Naive thymus-derived CD4-positive, alpha-beta T cell (primary cell): ENCODE measurements around the gene SGCG. TPM values are rescaled to one million over a fixed set of nuclear protein-coding genes. Genes with fewer than 3 reads are reported as not detected.
"Not testable (repeated sequence)": the region's sequence is repeated elsewhere in the genome, so short reads cannot be mapped to it uniquely, and the experiment has no call there.

Source experiments
- ATAC-seq: fragments of 150-1000 bp; cut with Tn5 transposase; 2 replicates; pipeline ENCODE4 v1.10.0; 2021; ENCODE audit warnings: mild to moderate bottlenecking, moderate library complexity
- CTCF ChIA-PET: fragments of 350-600 bp; sonication (Branson Sonifier 250); formaldehyde crosslinking; loops from one replicate; lab custom pipeline; 2021; ENCODE audit warnings: antibody characterized with exemption; lab: Charles Lee
- POLR2A ChIA-PET: fragments of 350-600 bp; sonication (Branson Sonifier 250); formaldehyde crosslinking; loops from one replicate; lab custom pipeline; 2021; ENCODE audit warnings: antibody characterized with exemption, inconsistent platforms; lab: Charles Lee
- DNase-seq, 9 donors: peaks; one replicate each; pipeline versions ENCODE4 v3.0.0 to v3.0.0-alpha.2; 2020 to 2022; ENCODE audit warnings: mixed read lengths in 1 of 9
- H3K27ac ChIP-seq: one replicate; pipeline ENCODE4 v1.7.0; 2013; ENCODE audit warnings: mild to moderate bottlenecking, low read depth, low read length, moderate library complexity
- H3K27me3 ChIP-seq, 2 donors: one replicate each; pipeline ENCODE4 v1.7.0; 2013; ENCODE audit warnings: low read length in 2 of 2, mild to moderate bottlenecking in 2 of 2, moderate library complexity in 2 of 2; ENCODE audit not compliant: control insufficient read depth in 2 of 2, insufficient read depth in 2 of 2
- H3K36me3 ChIP-seq, 3 experiments: 1 replicate in 2 of 3; 2 replicates in 1 of 3; pipeline ENCODE4 v1.7.0; 2013; ENCODE audit warnings: low read length in 3 of 3, mild to moderate bottlenecking in 3 of 3, moderate library complexity in 1 of 3; ENCODE audit not compliant: insufficient read depth in 3 of 3, control insufficient read depth in 2 of 3
- H3K4me1 ChIP-seq, 2 donors: one replicate each; pipeline ENCODE4 v1.7.0; 2013; ENCODE audit warnings: low read length in 2 of 2, mild to moderate bottlenecking in 2 of 2, moderate library complexity in 1 of 2; ENCODE audit not compliant: control insufficient read depth in 2 of 2, insufficient read depth in 2 of 2
- H3K4me3 ChIP-seq: 2 replicates; pipeline ENCODE4 v1.7.0; 2013; ENCODE audit warnings: mild to moderate bottlenecking, low read length
- H3K9me3 ChIP-seq, 3 experiments: 1 replicate in 2 of 3; 2 replicates in 1 of 3; pipeline ENCODE4 v1.7.0; 2013; ENCODE audit warnings: low read length in 3 of 3; ENCODE audit not compliant: control insufficient read depth in 2 of 3
- H3K27ac Mint-ChIP-seq, 9 donors: one replicate each; pipeline ENCODE4 v1.8.0; 2020 to 2022; ENCODE audit warnings: mixed read lengths in 9 of 9, mild to moderate bottlenecking in 8 of 9, moderate library complexity in 5 of 9, inconsistent platforms in 2 of 9
- H3K27me3 Mint-ChIP-seq, 5 donors: one replicate each; pipeline ENCODE4 v1.8.0; 2021 to 2022; ENCODE audit warnings: mixed read lengths in 5 of 5, mild to moderate bottlenecking in 1 of 5
- H3K36me3 Mint-ChIP-seq, 5 donors: one replicate each; pipeline ENCODE4 v1.8.0; 2020 to 2022; ENCODE audit warnings: mixed read lengths in 5 of 5, mild to moderate bottlenecking in 3 of 5, inconsistent platforms in 1 of 5
- H3K4me1 Mint-ChIP-seq, 7 donors: one replicate each; pipeline ENCODE4 v1.8.0; 2020 to 2022; ENCODE audit warnings: mixed read lengths in 7 of 7, mild to moderate bottlenecking in 3 of 7, inconsistent platforms in 1 of 7
- H3K4me3 Mint-ChIP-seq, 10 donors: one replicate each; pipeline ENCODE4 v1.8.0; 2020 to 2022; ENCODE audit warnings: mild to moderate bottlenecking in 10 of 10, mixed read lengths in 10 of 10, moderate library complexity in 6 of 10, inconsistent platforms in 2 of 10
- H3K9me3 Mint-ChIP-seq, 11 donors: one replicate each; pipeline ENCODE4 v1.8.0; 2020 to 2022; ENCODE audit warnings: mixed read lengths in 11 of 11, mild to moderate bottlenecking in 4 of 11, inconsistent platforms in 1 of 11, moderate library complexity in 1 of 11
- intact Hi-C, 2 donors: fragments of 100-400 bp; cut with micrococcal nuclease; formaldehyde crosslinking; loops; one replicate each; pipeline ENCODE4 v1.15.1; 2023
- polyA plus RNA-seq, 2 donors: library from polyadenylated mRNA; unstranded; fragments of 300-500 nt; fragmentation: Illumina TruSeq; gene quantifications; one replicate each; pipeline ENCODE4 v1.2.3, GENCODE V29; 2021
- total RNA-seq, 6 experiments: library from RNA in 5 of 6; stranded (reverse) in 5 of 6; gene quantifications; 1 replicate in 5 of 6; 2 replicates in 1 of 6; pipeline ENCODE4 v1.2.3 and lab custom pipeline; 2021 to 2026

The SGCG gene, protein sequence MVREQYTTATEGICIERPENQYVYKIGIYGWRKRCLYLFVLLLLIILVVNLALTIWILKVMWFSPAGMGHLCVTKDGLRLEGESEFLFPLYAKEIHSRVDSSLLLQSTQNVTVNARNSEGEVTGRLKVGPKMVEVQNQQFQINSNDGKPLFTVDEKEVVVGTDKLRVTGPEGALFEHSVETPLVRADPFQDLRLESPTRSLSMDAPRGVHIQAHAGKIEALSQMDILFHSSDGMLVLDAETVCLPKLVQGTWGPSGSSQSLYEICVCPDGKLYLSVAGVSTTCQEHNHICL
- not detected for total RNA-seq
- not detected for polyA plus RNA-seq
- not detected for total RNA-seq (lab: John Stamatoyannopoulos, UW)

DNA sequence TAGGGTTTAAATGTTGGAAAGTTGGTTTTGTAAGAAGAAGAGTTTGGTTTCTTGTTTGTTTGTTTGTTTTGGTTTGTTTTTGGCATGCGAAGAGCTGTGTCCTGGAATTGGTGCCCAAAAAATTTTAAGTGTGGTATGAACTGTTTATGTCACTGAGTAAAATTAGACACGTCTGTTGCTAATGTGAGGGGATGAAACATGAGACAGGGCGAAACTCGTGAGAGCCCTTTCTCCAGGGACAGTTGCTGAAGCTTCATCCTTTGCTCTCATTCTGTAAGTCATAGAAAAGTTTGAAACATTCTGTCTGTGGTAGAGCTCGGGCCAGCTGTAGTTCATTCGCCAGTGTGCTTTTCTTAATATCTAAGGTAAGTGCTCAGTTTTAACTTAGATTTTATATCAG is at the start of gene SGCG:
TSS of gene SGCG (plus strand) at position 269 of the 400 bp plus-strand sequence. CDS start 22,716 bp downstream, outside the sequence.
- no peaks in the 10 kb centered on the region for H3K4me1 Mint-ChIP-seq
- no peak within 1 kb of the TSS for H3K27ac Mint-ChIP-seq
- CTCF ChIA-PET: no interaction called here
- no peaks in the 10 kb centered on the region for H3K4me1 ChIP-seq
- no peaks in the 10 kb centered on the region for H3K27me3 ChIP-seq
- DNase-seq (no peak), ATAC-seq (no peak)
- intact Hi-C loops: no loop called here
- POLR2A ChIA-PET: no interaction called here
- no peaks in the 10 kb centered on the region for H3K9me3 ChIP-seq
- no peak within 1 kb of the TSS for H3K4me3 ChIP-seq
- H3K27ac ChIP-seq: no peak within 1 kb of the TSS
- H3K36me3 ChIP-seq: no peaks in the 10 kb centered on the region
- H3K4me3 Mint-ChIP-seq: no peak within 1 kb of the TSS
- peaks cover 0 to 11% (median 7%) of the 10 kb centered on the region in 11 donors for H3K9me3 Mint-ChIP-seq
- H3K27me3 Mint-ChIP-seq: peaks cover 0 to 26% (median 5%) of the 10 kb centered on the region in 5 donors
- H3K36me3 Mint-ChIP-seq: peaks cover 0 to 5% (median 0%) of the 10 kb centered on the region in 5 donors

DNA sequence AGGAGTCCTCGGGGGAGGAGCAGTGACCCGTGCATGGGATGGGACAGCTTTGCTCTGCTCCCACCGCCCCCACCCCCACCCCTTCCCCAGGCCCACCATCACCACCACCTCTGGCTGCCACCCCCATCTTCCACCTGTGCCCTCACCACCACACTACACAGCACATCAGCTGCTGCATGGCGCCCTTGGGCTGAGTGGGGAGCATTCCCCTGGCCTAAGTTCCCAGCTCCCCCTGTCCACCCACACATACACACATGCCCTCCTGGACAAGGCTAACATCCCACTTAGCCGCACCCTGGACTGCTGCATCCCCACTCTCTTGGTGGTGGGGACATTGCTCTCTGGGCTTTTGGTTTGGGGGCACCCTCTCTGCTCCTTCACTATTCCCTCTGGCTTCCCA is 46.2 kb upstream of the SGCG start:
- no peak for DNase-seq
- Histone ChIP-seq H3K9me3 (no peaks in the 10 kb centered on the region), H3K27me3 (no peaks in the 10 kb centered on the region), H3K4me3 (no peak overlapping the region), H3K36me3 (no peaks in the 10 kb centered on the region), H3K27ac (no peak overlapping the region), H3K4me1 (no peaks in the 10 kb centered on the region)
- no peak overlapping the region for H3K4me3 Mint-ChIP-seq
- H3K36me3 Mint-ChIP-seq: no peaks in the 10 kb centered on the region
- peak; percentile 24 for ATAC-seq
- no peak overlapping the region for H3K27ac Mint-ChIP-seq
- no peaks in the 10 kb centered on the region for H3K9me3 Mint-ChIP-seq
- intact Hi-C loops: no loop called here
- H3K27me3 Mint-ChIP-seq: peaks cover 0 to 6% (median 0%) of the 10 kb centered on the region in 5 donors
- CTCF ChIA-PET: no interaction called here
- no peaks in the 10 kb centered on the region for H3K4me1 Mint-ChIP-seq
- POLR2A ChIA-PET: no interaction called here

DNA sequence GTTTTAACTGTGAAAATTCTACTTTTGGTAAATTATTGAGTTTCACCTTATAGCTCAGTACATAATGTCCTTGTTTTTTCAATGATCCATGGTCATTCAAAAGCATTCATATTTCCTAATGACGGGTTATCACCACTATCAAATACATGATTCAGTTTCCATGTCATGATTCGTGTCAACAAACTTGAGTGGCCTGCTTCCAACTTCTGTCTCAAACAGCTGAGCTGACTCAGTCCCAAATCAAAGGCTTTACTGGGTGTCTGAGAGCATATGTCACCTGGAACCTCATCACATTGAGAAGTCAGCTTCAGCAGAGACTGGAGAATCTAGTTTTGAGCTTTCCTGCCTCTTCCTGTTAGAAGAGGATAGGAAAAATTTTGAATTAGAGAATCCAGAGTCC is 40.3 kb upstream of the SGCG start:
- ATAC-seq: no peak

DNA sequence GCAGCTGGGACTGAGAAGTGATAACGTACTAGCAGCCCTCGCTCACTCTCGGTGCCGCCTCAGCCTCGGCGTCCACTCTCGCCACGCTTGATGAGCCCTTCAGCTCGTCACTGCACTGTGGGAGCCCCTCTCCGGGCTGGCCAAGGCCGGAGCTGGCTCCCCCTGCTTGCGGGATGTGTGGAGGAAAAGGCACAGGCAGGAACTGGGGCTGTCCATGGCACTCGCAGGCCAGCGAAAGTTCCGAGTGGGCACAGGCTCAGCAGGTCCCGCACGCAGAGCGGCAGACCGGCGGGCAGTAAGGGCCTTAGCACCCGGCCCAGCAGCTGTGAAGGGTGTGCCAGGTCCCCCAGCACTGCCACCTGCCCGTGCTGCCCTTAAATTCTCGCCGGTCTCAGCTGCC is 38.8 kb upstream of the SGCG start:
- no peaks in the 10 kb centered on the region for H3K27me3 ChIP-seq
- no peak for DNase-seq
- H3K27ac ChIP-seq: no peak overlapping the region
- H3K9me3 ChIP-seq: no peaks in the 10 kb centered on the region
- intact Hi-C loops: no loop called here
- peaks cover 0 to 2% (median 0%) of the 10 kb centered on the region in 11 donors for H3K9me3 Mint-ChIP-seq
- H3K4me3 ChIP-seq: no peak overlapping the region
- H3K4me1 Mint-ChIP-seq: no peaks in the 10 kb centered on the region
- ChIA-PET POLR2A (no interaction called here), CTCF (no interaction called here)
- no peak overlapping the region for H3K27ac Mint-ChIP-seq
- no peak for ATAC-seq
- no peaks in the 10 kb centered on the region for H3K4me1 ChIP-seq
- no peaks in the 10 kb centered on the region for H3K36me3 ChIP-seq
- no peaks in the 10 kb centered on the region for H3K36me3 Mint-ChIP-seq
- H3K4me3 Mint-ChIP-seq: no peak overlapping the region
- H3K27me3 Mint-ChIP-seq: peaks cover 0 to 8% (median 7%) of the 10 kb centered on the region in 5 donors

More for the DNA sequence above, 40.3 kb upstream of the SGCG start:
- Histone ChIP-seq H3K4me1 (no peaks in the 10 kb centered on the region), H3K4me3 (no peak overlapping the region), H3K36me3 (no peaks in the 10 kb centered on the region), H3K27me3 (no peaks in the 10 kb centered on the region), H3K27ac (no peak overlapping the region), H3K9me3 (no peaks in the 10 kb centered on the region)
- Mint-ChIP-seq H3K36me3 (no peaks in the 10 kb centered on the region), H3K4me3 (no peak overlapping the region), H3K27me3 (peaks cover 0 to 10% (median 7%) of the 10 kb centered on the region in 5 donors), H3K4me1 (no peaks in the 10 kb centered on the region), H3K27ac (no peak overlapping the region), H3K9me3 (peaks cover 0 to 2% (median 0%) of the 10 kb centered on the region in 11 donors)
- CTCF ChIA-PET: no interaction called here
- intact Hi-C loops: no loop called here
- POLR2A ChIA-PET: no interaction called here
- DNase-seq: no peak

DNA sequence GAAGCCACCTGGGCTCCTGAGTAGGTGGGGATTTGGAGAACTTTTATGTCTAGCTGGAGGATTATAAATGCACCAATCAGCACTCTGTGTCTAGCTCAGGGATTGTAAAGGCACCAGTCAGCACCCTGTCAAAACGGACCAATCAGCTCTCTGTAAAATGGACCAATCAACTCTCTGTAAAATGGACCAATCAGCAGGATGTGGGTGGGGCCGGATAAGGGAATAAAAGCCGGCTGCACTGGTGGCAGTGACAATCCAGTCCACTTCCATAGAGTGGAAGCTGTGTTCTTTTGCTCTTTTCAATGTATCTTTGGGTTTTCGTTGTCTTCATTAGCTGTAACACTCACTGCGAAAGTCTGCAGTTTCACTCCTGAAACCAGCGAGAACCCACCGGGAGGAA is 38.2 kb upstream of the SGCG start:
- CTCF ChIA-PET, H3K4me1 Mint-ChIP-seq, H3K36me3 ChIP-seq, H3K9me3 Mint-ChIP-seq, intact Hi-C loops, H3K4me3 Mint-ChIP-seq, POLR2A ChIA-PET, H3K36me3 Mint-ChIP-seq, DNase-seq, H3K4me3 ChIP-seq, H3K4me1 ChIP-seq, H3K9me3 ChIP-seq, ATAC-seq, H3K27me3 ChIP-seq, H3K27ac ChIP-seq, H3K27ac Mint-ChIP-seq: not testable (repeated sequence)
- H3K27me3 Mint-ChIP-seq: peaks cover 0 to 11% (median 7%) of the 10 kb centered on the region in 5 donors

DNA sequence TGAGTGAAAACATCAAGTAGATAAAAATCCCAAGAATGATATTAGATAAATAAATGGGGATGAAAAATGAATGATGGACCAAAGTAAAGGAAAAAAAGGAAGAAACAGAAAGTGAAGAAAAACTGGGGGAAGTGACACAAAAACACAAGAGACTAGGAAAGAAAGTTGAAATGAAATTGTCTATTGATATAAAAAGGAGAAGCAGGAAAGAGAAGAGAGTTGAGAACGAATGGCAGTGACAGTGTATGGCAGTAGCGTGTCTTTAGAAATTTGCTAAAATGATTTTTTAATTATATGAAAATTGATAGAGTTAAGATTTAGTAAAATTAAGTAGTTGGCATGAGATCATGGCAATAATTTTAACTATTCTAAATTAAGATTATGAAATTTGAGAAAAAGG is 36.3 kb upstream of the SGCG start:
- Mint-ChIP-seq H3K4me3 (no peak overlapping the region), H3K27ac (no peak overlapping the region), H3K27me3 (peaks cover 0 to 11% (median 8%) of the 10 kb centered on the region in 5 donors), H3K4me1 (no peaks in the 10 kb centered on the region), H3K9me3 (peaks cover 0 to 2% (median 0%) of the 10 kb centered on the region in 11 donors), H3K36me3 (no peaks in the 10 kb centered on the region)
- no peak overlapping the region for H3K27ac ChIP-seq
- CTCF ChIA-PET: no interaction called here
- H3K27me3 ChIP-seq: no peaks in the 10 kb centered on the region
- ATAC-seq (no peak), DNase-seq (no peak)
- intact Hi-C loops: no loop called here
- no peak overlapping the region for H3K4me3 ChIP-seq
- H3K4me1 ChIP-seq: no peaks in the 10 kb centered on the region
- POLR2A ChIA-PET: no interaction called here
- no peaks in the 10 kb centered on the region for H3K36me3 ChIP-seq
- H3K9me3 ChIP-seq: no peaks in the 10 kb centered on the region

DNA sequence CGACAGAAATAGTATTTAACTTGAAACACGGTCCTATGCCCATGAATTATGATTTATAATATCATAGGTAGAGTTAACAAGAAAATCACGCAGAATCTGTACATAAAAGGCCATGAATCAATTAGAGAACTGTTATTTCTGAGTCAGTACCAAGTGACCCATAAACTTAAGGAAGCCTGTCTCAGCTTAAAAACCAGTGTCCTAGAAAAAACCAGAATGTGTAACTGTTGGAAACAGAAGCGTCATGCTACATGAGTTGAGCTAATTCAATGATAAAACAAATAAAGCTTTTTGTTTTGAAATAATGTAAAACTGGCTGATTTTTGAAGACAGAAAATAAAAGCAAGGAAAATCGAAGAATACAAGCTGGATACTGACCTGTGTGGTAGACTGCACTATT is 34.8 kb upstream of the SGCG start:
- POLR2A ChIA-PET: no interaction called here

More for the DNA sequence above, 34.8 kb upstream of the SGCG start:
- H3K27ac ChIP-seq: no peak overlapping the region
- DNase-seq (no peak), ATAC-seq (no peak)
- no peaks in the 10 kb centered on the region for H3K36me3 ChIP-seq
- H3K36me3 Mint-ChIP-seq: no peaks in the 10 kb centered on the region
- H3K4me3 Mint-ChIP-seq: no peak overlapping the region
- H3K9me3 Mint-ChIP-seq: peaks cover 0 to 2% (median 0%) of the 10 kb centered on the region in 11 donors
- CTCF ChIA-PET: no interaction called here
- H3K4me1 Mint-ChIP-seq: no peaks in the 10 kb centered on the region
- intact Hi-C loops: no loop called here
- no peaks in the 10 kb centered on the region for H3K27me3 ChIP-seq
- H3K4me1 ChIP-seq: no peaks in the 10 kb centered on the region
- peaks cover 5 to 11% (median 8%) of the 10 kb centered on the region in 5 donors for H3K27me3 Mint-ChIP-seq
- no peaks in the 10 kb centered on the region for H3K9me3 ChIP-seq
- H3K27ac Mint-ChIP-seq: no peak overlapping the region
- H3K4me3 ChIP-seq: no peak overlapping the region
